ENCODE results near the gene OCLN. TPM values are rescaled to one million over a fixed set of nuclear protein-coding genes. Genes with fewer than 3 reads are reported as not detected.
"Not testable (repeated sequence)": the region's sequence is repeated elsewhere in the genome, so short reads cannot be mapped to it uniquely, and the experiment has no call there.

Gene OCLN
- total RNA-seq, 1 donor from 2014 or later: 136 TPM

GRCh38 chr5:69509212-69509611 is 16.6 kb downstream of the OCLN start:
- ATAC-seq: peak; percentile 69
- no peaks in the 10 kb centered on the region for H3K27me3 ChIP-seq

GRCh38 chr5:69510694-69511093 is 18.1 kb downstream of the OCLN start:
- Histone ChIP-seq H3K9me3 (no peaks in the 10 kb centered on the region), H3K4me1 (peaks cover 3% of the 10 kb centered on the region), H3K36me3 (peaks cover 7% of the 10 kb centered on the region), H3K4me3 (no peak overlapping the region), H3K27ac (no peak overlapping the region), H3K27me3 (no peaks in the 10 kb centered on the region)
- TF ChIP-seq CTCF (IDR thresholded peaks at IDR 0.05): no peak
- ATAC-seq: no peak
- intact Hi-C loops (cut with DNase I): no loop called here
- DNase-seq: no peak

More at GRCh38 chr5:69509212-69509611, 16.6 kb downstream of the OCLN start:
- H3K36me3 ChIP-seq: peaks cover 7% of the 10 kb centered on the region
- TF ChIP-seq CTCF (IDR thresholded peaks at IDR 0.05): no peak
- H3K4me1 ChIP-seq: peaks cover 3% of the 10 kb centered on the region
- DNase-seq: no peak
- H3K27ac ChIP-seq: peak overlapping the region; percentile 11
- intact Hi-C loops (cut with DNase I): no loop called here
- no peaks in the 10 kb centered on the region for H3K9me3 ChIP-seq
- no peak overlapping the region for H3K4me3 ChIP-seq

GRCh38 chr5:69512740-69513260 is 20.2 kb downstream of the OCLN start:
- Histone ChIP-seq H3K27me3 (no peaks in the 10 kb centered on the region), H3K27ac (peak overlapping the region; percentile 15), H3K9me3 (no peaks in the 10 kb centered on the region), H3K4me1 (peaks cover 3% of the 10 kb centered on the region), H3K36me3 (peaks cover 7% of the 10 kb centered on the region), H3K4me3 (no peak overlapping the region)
- TF ChIP-seq CTCF (IDR thresholded peaks at IDR 0.05): no peak
- DNase-seq: no peak
- no peak for ATAC-seq
- intact Hi-C loops (cut with DNase I): no loop called here

- intact Hi-C loops (cut with DNase I); H3K27me3 ChIP-seq; H3K36me3 ChIP-seq; H3K9me3 ChIP-seq; DNase-seq; H3K27ac ChIP-seq; H3K4me3 ChIP-seq; ATAC-seq: not testable (repeated sequence)
- peaks cover 19% of the 10 kb centered on the region for H3K4me1 ChIP-seq
Observed at GRCh38 chr5:69515570-69515969, 23.0 kb downstream of the OCLN start.

GRCh38 chr5:69516769-69517168 is 24.2 kb downstream of the OCLN start:
- intact Hi-C loops (cut with DNase I): no loop called here
- Histone ChIP-seq H3K36me3 (no peaks in the 10 kb centered on the region), H3K27me3 (no peaks in the 10 kb centered on the region), H3K9me3 (no peaks in the 10 kb centered on the region), H3K27ac (peak overlapping the region; percentile 45), H3K4me3 (no peak overlapping the region), H3K4me1 (peaks cover 25% of the 10 kb centered on the region)
- no peak for DNase-seq
- TF ChIP-seq CTCF (IDR thresholded peaks at IDR 0.05): no peak
- ATAC-seq: no peak

- ATAC-seq (peak; percentile 91), DNase-seq (no peak)
- Histone ChIP-seq H3K9me3 (no peaks in the 10 kb centered on the region), H3K27ac (peak overlapping the region; percentile 45), H3K27me3 (no peaks in the 10 kb centered on the region), H3K4me1 (peaks cover 25% of the 10 kb centered on the region), H3K36me3 (no peaks in the 10 kb centered on the region), H3K4me3 (no peak overlapping the region)
- intact Hi-C loops (cut with DNase I): no loop called here
- no peak for TF ChIP-seq CTCF (IDR thresholded peaks at IDR 0.05)
Observed at GRCh38 chr5:69517763-69518212, 25.2 kb downstream of the OCLN start.

All from upper lobe of right lung (tissue), 1 donor.